MM.1S (cell line): ENCODE results near the gene BCL2.

Source experiments
- EZH2 ChIP-seq: fragments of 300-600 bp; sonication (generic); optimal IDR thresholded peaks from 2 replicates; pipeline ENCODE3; 2017; ENCODE audit warnings: low read depth, mild to moderate bottlenecking, antibody characterized with exemption, low read length, mixed read lengths
- TF ChIP-seq, protein P1 (sequence below): fragments of 300-600 bp; sonication (generic); IDR thresholded peaks from 2 replicates; pipeline ENCODE4 v1.5.1; 2016; ENCODE audit warnings: antibody characterized with exemption, low read length, mixed read lengths

DNA sequence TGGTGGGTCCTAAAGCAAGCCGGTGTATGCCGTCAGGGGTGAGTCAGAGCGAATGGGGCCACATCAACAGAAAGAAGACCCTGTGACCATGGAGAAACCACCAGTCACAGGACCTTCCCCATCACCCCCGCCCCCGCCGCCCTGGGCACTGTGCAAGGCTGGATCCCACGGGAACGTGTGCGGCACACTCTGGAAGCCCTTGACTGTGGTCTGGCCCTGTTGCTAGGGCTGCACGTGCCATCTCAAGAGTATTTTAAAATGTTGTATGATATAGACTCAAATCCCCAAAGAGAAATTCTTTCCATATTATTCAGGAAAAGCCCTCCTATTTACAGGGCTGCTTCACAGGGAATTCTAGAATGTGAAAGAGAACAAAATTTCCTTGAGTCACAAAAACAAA, 174.8 kb downstream of the BCL2 start:
- TF ChIP-seq, protein P1, sequence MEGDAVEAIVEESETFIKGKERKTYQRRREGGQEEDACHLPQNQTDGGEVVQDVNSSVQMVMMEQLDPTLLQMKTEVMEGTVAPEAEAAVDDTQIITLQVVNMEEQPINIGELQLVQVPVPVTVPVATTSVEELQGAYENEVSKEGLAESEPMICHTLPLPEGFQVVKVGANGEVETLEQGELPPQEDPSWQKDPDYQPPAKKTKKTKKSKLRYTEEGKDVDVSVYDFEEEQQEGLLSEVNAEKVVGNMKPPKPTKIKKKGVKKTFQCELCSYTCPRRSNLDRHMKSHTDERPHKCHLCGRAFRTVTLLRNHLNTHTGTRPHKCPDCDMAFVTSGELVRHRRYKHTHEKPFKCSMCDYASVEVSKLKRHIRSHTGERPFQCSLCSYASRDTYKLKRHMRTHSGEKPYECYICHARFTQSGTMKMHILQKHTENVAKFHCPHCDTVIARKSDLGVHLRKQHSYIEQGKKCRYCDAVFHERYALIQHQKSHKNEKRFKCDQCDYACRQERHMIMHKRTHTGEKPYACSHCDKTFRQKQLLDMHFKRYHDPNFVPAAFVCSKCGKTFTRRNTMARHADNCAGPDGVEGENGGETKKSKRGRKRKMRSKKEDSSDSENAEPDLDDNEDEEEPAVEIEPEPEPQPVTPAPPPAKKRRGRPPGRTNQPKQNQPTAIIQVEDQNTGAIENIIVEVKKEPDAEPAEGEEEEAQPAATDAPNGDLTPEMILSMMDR: no peak
- TF ChIP-seq EZH2: no peak
